OCI-M2 (cell line): Measurements from ENCODE around the gene FHL3.
"Not testable (repeated sequence)": the region's sequence is repeated elsewhere in the genome, so short reads cannot be mapped to it uniquely, and the experiment has no call there.

Experiments
- DNase-seq: peaks from one replicate; lab custom pipeline; 2025; ENCODE audit not compliant: unreplicated experiment; lab: John Stamatoyannopoulos, UW

FHL3 gene

GRCh38 chr1:37995751-37996345, 9.5 kb downstream of the FHL3 start:
- DNase-seq = no peak

- DNase-seq = no peak
Measured at GRCh38 chr1:37994886-37995566, 10.3 kb downstream of the FHL3 start.

DNA sequence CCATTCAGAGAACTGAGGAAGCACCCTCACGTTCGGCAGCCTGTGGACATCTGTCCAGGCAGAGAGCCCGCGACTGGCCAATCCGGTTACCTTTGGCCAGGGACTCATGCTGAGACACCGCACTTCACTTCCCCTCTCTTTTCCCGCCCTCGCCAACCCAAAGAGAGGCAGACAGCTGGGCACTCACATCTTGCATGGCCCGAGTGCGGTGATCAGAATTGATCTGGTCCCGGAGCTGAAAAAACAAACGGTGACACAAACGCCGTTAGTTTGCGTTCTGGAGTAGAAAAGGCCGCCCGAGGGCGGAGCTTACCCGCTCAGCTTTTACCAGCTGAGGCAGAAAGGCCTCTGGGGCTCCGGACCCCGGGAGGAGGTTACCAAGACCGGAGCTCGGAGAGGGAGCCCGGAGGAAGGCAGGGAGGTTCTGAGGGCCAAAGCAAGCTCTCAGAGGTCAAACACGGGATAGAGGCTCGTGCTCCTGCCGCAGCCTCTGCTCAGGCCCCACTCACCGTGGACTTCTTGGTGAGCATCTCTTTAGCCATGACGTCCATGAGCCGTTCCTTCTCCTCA, 15.9 kb downstream of the FHL3 start:
- DNase-seq = no peak

DNA sequence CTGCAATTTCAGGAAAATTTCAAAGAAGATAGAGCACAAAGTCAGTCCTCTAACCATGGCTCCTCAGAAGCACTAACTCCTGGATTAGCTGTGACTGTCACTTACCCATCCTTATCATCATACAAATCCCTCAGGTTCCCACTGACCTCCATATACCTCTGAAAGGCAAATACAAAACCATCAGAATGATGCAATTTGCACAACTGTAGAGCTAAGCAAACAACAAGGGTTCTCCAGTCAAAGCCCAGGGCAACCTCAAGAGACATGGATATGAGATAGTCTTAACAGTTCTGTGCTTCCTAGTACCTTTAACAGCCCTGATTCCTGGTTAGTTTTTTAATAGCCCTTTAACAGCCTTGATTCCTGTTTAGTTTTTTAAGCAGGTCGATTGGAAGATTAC, 17.6 kb downstream of the FHL3 start:
- DNase-seq = no peak

DNA sequence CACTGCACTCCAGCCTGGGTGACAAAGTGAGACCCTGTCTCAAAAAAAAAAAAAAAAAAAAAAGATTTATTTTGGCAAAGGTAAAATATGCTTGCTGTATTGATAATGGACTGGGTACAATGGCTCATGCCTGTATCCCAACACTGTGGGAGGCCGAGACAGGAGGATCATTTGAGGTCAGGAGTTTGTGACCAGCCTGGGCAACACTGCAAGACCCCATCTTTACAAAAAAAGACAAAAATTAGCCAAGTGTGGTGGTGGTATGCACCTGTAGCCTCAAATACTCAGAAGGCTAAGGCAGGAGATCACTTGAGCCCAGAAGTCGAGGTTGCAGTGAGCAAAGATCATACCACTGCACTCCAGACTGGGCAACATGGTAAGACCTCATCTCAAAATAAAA, 21.8 kb downstream of the FHL3 start:
- DNase-seq = no peak

DNA sequence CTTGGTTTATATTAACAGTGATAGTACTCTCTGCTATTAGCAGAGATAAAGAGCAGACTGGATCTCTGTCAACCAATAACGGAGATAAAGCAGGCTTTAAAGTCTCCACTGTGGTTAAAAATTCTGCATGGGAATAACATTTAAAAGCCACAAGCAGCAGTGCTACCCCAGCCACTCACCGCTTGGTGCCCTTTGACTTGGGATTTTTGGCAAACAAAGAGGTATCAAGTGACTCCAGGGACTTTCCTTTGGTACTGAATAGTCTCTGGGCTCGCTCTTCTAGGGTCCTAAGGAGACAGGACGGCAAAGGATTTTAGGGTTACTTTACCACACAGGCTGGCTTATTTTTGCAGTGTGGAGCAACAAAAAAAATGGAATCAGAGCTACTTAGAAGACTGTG, 26.8 kb downstream of the FHL3 start:
- no peak for DNase-seq

DNA sequence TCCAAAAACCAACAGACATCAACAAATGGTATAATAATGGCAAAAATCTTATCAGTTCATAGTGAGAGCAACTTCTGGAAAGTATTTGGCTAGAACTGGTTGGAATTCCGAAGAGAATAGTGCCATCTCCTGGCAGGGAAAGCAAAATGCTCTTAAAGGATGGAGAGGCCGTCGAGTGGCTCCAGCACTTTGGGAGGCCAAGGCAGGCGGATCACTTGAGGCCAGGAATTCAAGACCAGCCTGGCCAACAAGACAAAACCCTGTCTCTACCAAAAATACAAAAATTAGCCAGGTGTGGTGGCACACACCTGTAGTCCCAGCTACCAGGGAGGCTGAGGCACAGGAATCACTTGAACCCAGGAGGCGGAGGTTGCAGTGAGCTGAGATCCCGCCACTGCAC, 30.2 kb downstream of the FHL3 start:
- DNase-seq = not testable (repeated sequence)

DNA sequence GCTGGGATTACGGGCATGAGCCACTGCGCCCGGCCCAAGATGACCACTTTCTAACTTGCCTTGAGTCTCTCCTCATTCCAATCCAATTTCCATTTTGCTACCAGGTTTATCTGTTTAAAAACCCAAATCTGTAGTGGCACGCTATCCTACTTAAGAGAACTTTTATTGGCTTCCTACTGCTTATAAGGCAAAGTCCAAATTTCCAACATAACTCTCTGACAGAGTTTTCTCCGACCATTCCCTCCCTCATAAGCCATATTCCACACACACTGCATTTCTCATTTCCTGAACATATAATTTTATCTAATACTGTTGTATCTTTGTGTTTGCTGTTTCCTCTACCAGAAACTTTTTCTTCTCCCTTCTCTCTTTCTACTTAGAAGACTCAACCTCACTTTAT, 30.7 kb downstream of the FHL3 start:
- DNase-seq = no peak

DNA sequence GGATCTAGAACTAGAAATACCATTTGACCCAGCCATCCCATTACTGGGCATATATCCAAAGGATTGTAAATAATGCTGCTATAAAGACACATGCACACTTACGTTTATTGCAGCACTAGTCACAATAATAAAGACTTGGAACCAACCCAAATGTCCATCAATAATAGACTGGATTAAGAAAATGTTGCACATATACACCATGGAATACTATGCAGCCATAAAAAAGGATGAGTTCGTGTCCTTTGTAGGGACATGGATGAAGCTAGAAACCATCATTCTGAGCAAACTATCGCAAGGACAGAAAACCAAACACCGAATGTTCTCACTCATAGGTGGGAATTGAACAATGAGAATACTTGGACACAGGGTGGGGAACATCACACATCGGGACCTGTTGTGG, 31.6 kb downstream of the FHL3 start:
- not testable (repeated sequence) for DNase-seq

GRCh38 chr1:37965301-37965700, 40.0 kb downstream of the FHL3 start:
- DNase-seq = no peak

DNA sequence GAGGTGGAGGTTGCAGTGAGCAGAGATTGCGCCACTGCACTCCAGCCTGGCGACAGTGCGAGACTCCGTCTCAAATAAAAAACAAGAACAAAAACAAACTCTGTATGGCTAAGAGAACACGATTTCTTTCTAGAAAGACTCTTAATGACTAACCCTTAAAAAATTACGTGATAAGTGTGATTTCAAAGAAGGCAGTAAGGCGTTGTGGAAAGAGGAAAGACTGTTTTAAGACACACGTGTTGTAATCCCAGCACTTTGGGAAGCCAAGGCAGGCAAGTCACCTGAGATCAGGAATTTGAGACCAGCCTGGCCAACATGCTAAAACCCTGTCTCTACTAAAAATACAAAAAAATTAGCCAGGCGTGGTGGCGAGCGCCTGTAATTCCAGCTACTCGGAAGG, 41.2 kb downstream of the FHL3 start:
- DNase-seq = not testable (repeated sequence)

- no peak for DNase-seq
Measured at GRCh38 chr1:37958690-37959089, 46.6 kb downstream of the FHL3 start.

- no peak for DNase-seq
Measured at GRCh38 chr1:37955685-37956084, 49.6 kb downstream of the FHL3 start.

DNA sequence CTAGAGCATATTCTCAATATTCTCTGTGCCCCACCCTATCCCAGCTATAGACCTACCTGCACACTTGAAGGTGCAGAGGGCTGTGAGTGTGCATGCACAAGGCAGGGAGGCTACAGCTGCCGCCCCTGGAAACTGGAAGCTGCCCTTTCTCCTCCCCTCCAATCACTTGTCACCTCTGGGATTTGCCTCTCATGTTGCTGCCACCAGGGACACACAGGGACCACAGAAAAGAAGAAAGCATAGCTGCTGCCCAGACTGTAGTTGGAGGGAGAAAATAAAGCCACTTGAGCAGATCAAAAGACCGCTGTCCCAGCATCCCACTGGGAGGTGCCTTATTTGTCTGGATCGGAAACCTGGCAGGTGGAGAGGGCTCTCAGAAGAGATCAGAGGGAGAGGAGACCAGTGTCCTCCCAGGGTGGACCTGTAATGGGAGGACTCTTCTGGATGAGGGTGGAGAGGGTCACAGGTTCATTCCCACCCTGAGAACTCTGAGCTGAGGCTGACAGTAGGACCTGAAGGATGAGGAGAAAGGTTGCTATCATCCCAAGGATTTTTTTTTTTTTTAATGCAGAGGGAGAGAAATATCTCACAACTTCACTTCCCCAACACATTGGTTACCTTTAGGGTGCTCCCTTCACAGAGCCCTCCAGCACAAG, 50.9 kb downstream of the FHL3 start:
- DNase-seq = no peak

DNA sequence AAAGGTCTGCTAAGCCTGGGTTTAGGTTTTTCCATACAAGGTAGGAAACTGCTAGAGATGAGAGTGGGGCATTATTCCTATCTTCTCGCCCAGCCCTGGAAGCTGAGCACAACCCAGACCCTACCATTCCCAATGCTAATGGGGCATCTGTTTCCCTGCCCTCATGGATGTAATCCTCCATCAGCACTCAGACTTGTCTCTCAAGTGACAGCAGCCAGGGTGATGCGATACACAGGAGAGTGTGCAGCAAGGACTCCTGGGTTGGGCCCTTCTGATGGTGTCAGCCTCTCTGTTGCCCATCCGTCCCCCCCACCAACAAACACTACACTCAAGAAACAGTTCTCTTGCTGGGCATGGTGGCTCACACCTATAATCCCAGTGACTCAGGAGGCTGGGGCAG, 52.6 kb downstream of the FHL3 start:
- DNase-seq = no peak

DNA sequence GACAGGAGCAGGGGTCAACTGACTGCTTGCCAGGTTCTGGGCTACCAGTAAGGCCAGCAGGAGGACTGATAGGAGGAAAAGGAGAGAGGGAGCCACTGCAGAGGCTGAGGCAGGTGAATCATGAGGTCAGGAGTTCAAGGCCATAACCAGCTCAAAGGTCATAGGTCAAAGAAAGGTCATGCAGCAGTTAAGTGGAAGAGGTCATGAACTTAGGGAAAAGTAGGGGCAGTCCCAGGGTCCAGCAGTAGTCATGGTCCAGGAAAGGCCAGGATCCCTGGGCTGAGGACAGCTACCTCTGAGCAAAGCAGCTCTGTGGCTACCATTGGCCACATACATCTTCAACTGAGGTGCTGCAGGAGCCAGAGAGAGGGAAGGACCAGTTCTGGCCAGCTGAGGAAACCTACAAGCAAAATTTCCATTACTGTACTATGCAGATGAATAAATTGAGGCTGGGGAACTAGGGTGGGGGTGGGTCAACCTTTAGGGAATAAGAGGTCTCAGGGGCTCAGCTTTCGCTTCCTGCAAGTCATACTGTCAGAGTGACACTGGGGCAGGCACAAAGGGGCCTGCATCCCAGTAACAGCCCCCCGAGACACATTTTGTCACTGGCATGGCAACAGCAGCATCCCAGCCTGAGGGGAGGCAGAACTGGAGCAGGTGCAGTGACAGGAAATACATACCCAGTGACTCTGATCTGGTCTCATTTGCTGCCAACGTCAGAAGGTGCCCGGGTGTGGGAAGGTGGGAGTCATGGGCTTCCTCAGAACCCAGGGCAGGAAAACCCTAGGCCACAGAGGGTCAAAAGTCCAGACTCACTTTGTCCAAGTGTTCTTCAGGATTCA, 53.3 kb downstream of the FHL3 start:
- DNase-seq = no peak

- DNase-seq = no peak
Measured at GRCh38 chr1:37951041-37951782, 54.1 kb downstream of the FHL3 start.

- no peak for DNase-seq
Measured at GRCh38 chr1:37949524-37950152, 55.7 kb downstream of the FHL3 start.

- no peak for DNase-seq
Measured at GRCh38 chr1:37948841-37949240, 56.5 kb downstream of the FHL3 start.

DNA sequence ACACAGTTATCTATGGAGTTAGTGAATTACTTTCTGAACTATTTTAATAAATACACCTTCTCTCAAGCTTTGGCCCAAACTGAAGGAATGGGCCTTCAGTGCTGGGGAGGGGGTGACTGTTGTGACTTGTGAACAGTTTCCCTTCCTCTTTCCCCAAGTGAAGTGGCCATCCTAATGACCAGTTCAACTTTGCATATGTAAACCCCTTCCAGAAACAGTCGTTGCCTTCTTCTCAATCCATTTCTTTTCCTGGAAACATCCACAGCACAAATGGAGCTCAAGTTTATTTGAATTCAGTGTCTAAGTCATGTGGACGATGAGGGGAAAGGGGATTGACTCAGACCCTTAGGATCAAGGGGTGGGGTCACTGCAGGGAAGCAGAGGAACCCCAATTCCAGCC, 57.1 kb downstream of the FHL3 start:
- DNase-seq = no peak
